ENCODE measurements around the gene RGS6.

RGS6 gene

DNA sequence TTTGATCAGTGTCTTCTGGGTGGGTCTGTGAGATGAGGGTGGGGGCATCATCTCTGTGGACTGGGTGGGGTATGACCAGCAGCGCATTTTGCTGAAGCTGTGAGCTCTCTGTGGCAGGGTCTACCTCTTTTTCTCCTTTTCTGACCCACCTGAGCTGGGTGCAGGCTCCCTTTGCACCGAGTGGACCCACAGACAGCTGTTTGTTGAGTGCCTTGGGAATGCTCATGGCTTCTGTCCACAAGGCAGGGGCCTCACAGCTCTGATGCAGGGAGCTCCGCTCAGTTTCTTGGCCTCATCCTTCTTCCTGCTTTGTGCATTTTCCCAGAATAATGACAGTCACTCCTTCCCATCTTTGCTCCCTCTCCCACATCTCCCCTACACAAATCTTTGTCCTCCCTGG, 581.1 kb downstream of the RGS6 start:
- TF ChIP-seq, protein P1, sequence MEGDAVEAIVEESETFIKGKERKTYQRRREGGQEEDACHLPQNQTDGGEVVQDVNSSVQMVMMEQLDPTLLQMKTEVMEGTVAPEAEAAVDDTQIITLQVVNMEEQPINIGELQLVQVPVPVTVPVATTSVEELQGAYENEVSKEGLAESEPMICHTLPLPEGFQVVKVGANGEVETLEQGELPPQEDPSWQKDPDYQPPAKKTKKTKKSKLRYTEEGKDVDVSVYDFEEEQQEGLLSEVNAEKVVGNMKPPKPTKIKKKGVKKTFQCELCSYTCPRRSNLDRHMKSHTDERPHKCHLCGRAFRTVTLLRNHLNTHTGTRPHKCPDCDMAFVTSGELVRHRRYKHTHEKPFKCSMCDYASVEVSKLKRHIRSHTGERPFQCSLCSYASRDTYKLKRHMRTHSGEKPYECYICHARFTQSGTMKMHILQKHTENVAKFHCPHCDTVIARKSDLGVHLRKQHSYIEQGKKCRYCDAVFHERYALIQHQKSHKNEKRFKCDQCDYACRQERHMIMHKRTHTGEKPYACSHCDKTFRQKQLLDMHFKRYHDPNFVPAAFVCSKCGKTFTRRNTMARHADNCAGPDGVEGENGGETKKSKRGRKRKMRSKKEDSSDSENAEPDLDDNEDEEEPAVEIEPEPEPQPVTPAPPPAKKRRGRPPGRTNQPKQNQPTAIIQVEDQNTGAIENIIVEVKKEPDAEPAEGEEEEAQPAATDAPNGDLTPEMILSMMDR (IDR thresholded peaks at IDR 0.05): no peak
- no peak for DNase-seq
- H3K36me3 ChIP-seq: no peaks in the 10 kb centered on the region
- H3K9me3 ChIP-seq: no peaks in the 10 kb centered on the region
- no peak overlapping the region for H3K27ac ChIP-seq
- H3K4me3 ChIP-seq: no peak overlapping the region
- peaks cover 0 to 7% (median 5%) of the 10 kb centered on the region in 4 donors for H3K4me1 ChIP-seq
- intact Hi-C loops (cut with DNase I; ENCODE audit: low total_unique reads): no loop called here
- no peaks in the 10 kb centered on the region for H3K27me3 ChIP-seq

DNA sequence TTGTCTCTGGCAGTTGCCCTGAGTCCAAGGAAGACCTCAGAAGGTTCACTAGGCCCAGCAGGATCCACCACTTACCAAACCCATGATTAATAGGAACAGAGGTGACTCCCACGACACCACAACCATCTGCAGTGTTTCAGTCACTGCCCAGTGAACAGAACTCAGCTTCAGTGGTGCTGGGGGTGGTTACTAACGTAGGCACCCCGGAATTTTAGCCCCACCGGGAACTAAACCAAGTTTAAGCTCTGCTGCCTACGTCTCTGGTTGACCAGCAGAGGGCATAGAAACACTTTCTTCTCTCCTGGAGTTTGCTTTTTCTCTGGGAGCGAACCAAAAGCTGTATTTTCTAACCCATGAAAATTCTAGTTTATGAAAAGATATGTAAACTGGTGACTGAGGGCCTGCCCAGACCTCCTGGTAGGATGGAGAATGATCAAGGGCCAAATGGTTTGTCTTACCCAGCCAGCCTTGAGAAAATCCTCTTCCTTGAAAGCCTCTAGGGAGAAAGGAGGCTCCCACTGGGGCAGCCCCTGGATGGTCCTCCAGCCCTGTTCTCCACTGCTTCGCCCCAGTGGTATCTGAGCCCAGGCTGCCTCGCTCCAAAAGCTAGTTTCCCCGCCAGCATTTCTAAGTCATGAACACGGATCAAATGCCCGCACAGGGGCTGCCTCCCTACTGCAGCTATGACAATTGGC, 581.9 kb downstream of the RGS6 start:
- Histone ChIP-seq H3K36me3 (no peaks in the 10 kb centered on the region), H3K4me3 (no peak overlapping the region), H3K27me3 (no peaks in the 10 kb centered on the region), H3K9me3 (no peaks in the 10 kb centered on the region), H3K4me1 (peaks cover 0 to 7% (median 5%) of the 10 kb centered on the region in 4 donors), H3K27ac (peak overlapping the region in 1 of 2 donors; percentile 11)
- no peak for DNase-seq
- TF ChIP-seq, protein P1 (IDR thresholded peaks at IDR 0.05): peak; percentile 58 to 60
- intact Hi-C loops (cut with DNase I; ENCODE audit: low total_unique reads): no loop called here

DNA sequence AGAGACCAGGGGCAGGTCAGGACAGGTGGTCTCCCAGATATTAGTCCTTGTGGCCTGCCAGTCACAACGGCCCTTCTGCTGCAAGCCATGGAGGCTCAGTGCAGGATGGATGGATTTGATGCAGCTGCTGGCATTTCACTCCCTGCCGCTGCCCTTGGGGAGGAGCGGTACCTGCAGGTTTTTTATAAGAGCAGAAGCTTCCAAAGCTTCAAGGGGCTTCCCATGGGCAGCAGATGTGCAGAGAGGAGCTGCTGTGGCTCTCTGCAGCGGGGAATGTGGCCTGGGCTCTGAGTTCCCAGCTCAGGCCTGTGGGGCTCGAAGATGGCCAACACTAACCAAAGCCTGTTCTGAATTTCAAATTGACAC, 582.4 kb downstream of the RGS6 start:
- Histone ChIP-seq H3K4me3 (no peak overlapping the region), H3K27me3 (no peaks in the 10 kb centered on the region), H3K27ac (no peak overlapping the region), H3K9me3 (no peaks in the 10 kb centered on the region), H3K36me3 (no peaks in the 10 kb centered on the region), H3K4me1 (peaks cover 0 to 7% (median 5%) of the 10 kb centered on the region in 4 donors)
- TF ChIP-seq, protein P1 (IDR thresholded peaks at IDR 0.05): no peak
- no peak for DNase-seq
- intact Hi-C loops (cut with DNase I; ENCODE audit: low total_unique reads): no loop called here

DNA sequence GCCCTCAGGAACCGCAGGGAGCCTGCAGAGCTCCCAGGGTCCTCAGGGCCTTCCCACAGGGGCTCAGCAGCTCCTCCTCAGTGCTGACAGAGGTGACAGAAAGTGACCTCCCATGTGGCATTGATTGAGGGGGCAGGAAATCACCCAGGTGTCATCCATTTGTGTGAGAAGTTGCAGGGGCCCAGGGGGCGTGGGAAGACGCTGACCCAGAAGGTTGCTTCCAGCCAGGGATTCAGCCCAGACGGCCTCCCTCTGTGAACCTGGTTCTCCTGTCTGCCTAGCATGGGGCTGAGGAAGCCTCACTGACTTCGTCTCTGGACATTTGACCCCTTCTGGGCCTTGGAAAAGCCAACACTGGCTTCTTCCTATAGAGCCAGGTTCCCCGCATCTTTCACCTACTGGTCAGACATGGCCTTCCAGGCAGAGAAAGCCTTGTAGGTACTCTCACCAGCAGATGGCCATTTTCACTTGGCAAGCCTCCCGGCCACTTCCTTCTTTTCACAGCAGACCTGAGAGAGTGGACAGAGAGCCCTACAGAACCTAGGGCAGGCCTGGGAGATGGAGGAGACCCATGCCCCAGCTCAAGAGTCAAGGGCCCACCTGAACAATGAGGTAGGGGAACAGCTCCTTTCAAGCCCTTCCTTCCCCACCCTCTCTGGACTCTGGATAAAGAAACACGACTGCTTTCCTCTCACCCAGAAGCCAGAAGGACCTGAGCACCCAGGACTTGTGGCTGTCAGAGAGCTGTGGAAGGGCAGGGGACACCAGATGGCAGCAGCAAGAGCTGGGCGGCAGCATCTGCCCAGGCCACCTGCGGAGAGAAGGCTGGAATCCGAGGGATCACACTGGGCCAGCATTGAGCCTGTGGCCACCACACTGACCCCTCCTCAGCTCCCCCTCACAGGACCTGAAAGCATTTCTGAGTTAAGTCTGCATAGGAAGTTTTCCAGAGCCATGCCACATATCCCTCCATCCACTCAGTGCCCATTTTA, 583.8 kb downstream of the RGS6 start:
- Histone ChIP-seq H3K36me3 (no peaks in the 10 kb centered on the region), H3K4me3 (no peak overlapping the region), H3K27me3 (no peaks in the 10 kb centered on the region), H3K27ac (no peak overlapping the region), H3K9me3 (no peaks in the 10 kb centered on the region), H3K4me1 (peaks cover 0 to 7% (median 5%) of the 10 kb centered on the region in 4 donors)
- TF ChIP-seq, protein P1 (IDR thresholded peaks at IDR 0.05): no peak
- DNase-seq: no peak
- intact Hi-C loops (cut with DNase I; ENCODE audit: low total_unique reads): loop anchor here (2.0 kb wide), 2 partner anchors 389 to 433 kb away; no protein-coding TSS in a partner anchor

DNA sequence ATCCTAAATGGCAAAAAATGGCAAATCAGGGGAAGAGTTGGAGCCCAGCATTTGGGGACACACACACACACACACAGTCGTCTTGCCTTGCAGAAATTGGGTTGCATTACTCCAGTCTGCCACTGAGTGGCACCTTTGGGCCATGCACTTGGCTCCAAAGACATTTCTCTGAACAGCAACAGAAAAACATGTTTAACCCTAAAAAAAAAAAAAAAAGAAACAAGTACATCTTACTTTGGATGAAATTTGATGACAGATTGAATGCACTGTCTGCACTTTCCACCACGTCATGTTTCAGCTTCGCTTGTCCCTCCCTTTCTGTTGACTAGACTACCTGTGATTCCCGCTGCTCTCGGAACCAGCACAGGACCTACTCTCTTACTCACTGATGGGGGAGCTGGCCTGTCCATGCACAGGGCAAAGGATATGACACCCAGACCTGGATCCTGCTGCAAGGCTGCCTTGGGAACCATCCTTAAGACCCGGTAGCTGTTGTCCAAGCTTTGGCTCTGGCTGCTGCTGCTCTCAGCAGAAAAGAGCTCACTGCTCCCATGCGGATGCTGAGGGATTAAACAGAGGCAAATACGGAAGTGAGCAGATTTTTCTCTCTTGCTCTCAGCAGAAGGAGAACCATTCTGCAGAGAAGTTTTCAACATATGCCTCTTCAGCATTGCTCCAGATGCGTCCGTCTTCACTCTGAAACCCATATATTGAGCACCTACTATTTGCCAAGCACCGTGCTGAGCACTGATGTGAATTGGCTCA, 584.9 kb downstream of the RGS6 start:
- TF ChIP-seq, protein P1 (IDR thresholded peaks at IDR 0.05): peak; percentile 86 to 93
- no peaks in the 10 kb centered on the region for H3K9me3 ChIP-seq
- no peak overlapping the region for H3K27ac ChIP-seq
- H3K4me3 ChIP-seq: no peak overlapping the region
- intact Hi-C loops (cut with DNase I; ENCODE audit: low total_unique reads): loop anchor here (2.0 kb wide), 2 partner anchors 388 to 432 kb away; no protein-coding TSS in a partner anchor
- DNase-seq: peak; percentile 67 to 79
- H3K4me1 ChIP-seq: peaks cover 0 to 7% (median 5%) of the 10 kb centered on the region in 4 donors
- no peaks in the 10 kb centered on the region for H3K27me3 ChIP-seq
- H3K36me3 ChIP-seq: no peaks in the 10 kb centered on the region
